Inflammatory macrophage treated with lipopolysaccharide for 1 hour (primary cell): ENCODE results near the gene NOVA2.
A peak's percentile ranks its signal among the peaks of the same experiment; 100 is the strongest.
"Not testable (repeated sequence)": the region's sequence is repeated elsewhere in the genome, so short reads cannot be mapped to it uniquely, and the experiment has no call there.

Source experiments
- DNase-seq, 2 donors: peaks; one replicate each; pipeline ENCODE4 v3.0.0-alpha.2; 2020 to 2022

NOVA2 gene

DNA sequence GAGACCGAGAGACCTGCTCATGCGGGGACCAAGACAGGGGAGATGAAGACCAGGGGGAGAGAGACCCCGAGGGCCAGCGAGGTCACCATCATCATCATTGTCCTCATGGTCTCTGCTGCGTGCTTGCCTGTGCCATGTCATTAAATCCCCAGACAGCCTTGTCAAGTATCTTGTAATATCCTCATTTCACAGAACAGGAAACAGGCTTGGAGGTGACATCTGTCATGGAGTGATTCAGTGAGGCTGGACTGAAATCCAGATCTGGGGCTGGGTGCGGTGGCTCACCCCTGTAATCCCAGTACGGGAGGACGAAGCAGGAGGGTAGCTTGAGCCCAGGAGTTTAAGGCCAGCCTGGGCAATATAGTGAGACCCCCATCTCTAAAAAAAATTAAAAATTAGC lies 53.2 kb downstream of the NOVA2 start:
- DNase-seq = no peak

DNA sequence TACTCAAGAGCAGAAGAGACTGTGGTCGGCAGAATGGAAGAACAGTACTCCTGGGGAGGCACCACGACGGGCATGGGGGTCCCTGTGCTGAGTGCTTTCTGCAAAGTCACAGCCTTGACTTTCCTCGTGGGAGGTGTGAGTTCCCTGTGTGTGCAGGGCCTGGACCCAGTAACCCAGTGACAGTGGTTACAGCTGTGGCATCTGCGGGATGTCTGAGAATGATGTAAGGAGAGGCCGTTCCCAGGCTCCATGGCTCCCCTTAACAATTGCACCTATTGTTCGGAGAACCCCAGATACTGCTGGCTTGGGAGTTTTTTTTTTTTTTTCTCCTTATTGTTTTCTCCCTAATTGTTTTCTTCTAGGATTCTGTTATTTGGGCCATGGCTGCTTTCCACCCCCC lies 54.0 kb downstream of the NOVA2 start:
- no peak for DNase-seq

DNA sequence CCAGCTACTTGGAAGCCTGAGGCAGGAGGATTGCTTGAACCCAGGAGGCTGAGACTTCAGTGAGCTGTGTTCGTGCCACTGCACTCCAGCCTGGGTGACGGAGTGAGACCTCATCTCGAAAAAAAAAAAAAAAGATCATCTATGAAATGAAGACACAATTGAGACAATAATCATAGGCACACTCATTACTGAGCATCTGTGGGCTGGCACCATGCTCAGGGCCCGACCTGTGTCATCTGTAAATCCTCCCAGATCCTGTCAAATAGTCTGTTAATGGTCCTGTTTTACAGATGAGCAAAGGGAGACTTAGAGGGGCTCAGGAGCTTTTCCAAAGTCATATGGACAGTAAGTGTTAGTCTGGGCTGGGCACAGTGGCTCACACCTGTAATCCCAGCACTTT lies 54.9 kb downstream of the NOVA2 start:
- DNase-seq = no peak

DNA sequence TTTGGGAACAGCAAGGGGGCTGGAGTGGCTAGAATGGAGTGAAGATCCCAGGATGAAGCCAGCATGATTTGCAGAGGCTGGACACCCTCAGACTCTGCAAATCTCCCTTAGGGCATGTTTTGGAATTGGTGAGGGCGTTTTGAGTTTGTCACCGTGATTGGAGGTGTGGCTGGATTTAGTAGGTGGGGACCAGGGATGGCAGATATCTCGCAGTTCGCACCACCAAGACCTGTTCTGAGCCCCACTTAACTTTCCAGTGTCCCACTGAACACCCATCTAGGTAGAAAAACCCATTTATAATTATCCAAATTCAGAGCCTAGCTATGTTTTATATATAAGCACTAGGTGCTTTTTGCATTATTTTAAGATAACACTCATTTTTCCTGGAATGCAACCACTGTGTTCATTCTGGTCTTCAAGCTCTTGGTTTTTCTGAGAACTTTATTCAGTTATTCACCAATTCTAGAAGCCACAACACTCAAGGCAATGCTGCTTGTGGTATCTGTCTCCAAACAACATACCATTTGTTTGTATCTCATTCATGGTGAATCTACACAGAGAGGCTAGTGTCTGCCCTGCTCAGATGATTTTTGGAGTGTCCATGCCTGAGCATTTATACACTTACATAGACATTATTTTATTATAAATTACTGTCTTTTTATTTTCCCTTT lies 56.1 kb downstream of the NOVA2 start:
- no peak for DNase-seq

DNA sequence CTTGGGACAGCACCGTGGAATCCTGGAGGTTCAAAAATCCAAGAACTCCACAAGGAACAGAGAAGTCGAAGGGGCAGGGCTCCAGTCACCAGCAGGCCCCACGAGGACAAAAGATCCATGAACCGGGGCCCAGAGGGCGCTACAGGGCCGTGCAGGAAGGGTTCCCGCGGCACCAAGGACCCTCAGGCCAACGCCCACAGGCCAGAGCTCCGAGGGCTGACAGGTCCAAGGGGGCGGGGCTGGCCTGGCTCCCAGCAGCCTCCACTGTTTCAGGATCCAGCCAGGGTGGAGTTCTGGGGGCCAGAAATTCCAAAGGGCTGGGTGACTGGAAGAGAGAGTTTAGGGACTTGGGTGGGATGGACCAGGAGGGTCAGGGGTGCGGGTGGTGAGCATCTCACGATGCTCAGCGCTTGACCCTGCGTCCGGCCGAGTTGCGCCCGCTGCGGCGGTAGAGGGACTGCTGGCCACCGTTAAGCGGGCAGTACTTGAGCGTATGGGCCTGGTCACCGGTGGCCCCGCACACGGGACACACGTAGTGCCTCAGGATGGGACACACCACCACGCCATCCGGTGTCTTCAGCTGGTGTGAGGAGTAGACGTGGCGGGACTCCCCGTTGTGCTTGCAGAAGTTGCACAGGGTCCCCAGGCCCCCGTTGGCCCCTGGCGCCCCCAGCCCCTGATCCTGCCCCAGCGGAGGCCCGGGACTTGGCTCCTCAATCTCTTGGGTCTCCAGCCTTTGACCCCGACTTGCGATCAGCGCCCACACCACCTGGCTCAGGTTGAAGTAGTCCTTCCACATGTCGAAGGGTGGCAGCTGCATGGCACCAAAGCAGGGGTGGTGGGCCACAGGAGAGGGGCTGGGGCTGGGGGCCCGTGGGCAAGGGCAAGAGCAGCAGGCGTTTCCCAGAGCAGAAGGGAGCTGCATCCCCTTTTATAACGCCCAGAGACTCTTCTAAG lies 59.5 kb downstream of the NOVA2 start, which contains the start of gene NANOS2:
TSS of gene NANOS2 (minus strand) at position 905 of the 957 bp plus-strand sequence. CDS start at position 820, 85 bp downstream.
- no peak for DNase-seq

DNA sequence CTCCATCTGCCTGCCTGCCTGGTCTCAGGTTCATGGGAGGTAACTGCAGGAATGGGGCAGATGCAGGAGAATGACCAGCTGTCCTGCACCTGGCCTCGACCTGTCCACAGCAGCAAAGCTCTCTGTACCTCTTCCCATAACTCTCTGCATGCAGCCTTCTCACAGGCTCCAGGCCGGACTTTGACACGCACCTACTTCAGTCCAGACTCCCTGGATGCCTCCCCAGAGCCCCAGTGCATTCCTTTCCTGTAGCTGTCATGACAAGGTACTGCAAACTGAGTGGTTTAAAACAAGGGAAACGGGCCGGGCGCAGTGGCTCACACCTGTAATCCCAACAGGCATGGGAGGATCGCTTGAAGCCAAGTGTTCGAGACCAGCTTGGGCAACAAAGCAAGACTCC lies 62.4 kb downstream of the NOVA2 start:
- no peak for DNase-seq

DNA sequence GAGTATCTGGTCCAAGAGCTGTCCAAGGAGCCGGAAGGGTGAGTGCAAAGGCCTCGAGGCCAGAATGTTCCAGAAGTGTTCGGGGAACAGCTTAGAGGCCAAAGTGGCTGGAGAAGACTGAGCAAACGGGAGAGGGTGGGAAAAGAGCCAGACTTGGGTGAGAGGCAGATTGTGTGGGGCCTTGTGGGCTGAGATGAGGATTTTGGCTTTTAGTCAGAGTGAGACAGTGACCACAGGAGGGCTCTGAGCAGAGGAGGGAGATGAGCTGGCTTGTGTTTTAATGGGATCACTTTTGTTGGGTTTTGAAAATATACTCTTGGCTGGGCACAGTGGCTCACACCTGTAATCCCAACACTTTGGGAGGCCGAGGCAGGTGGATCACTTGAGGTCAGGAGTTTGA lies 64.7 kb downstream of the NOVA2 start:
- DNase-seq = no peak

DNA sequence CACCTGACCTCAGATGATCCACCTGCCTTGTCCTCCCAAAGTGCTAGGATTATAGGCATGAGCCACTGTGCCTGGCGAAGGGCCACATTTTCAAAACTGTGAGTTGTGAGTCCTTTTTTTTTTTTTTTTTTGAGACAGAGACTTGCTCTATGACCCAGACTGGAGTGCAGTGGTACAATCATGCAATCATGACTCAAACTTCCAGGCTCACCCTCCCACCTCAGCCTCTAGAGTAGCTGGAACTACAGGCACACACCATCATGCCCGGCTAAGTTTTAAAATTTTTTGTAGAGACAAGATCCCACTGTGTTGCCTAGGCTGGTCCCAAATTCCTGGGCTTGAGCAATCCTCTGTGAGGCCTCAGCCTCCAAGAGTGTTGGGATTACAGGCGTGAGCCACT lies 67.4 kb downstream of the NOVA2 start:
- peak; percentile 13 to 59 for DNase-seq

DNA sequence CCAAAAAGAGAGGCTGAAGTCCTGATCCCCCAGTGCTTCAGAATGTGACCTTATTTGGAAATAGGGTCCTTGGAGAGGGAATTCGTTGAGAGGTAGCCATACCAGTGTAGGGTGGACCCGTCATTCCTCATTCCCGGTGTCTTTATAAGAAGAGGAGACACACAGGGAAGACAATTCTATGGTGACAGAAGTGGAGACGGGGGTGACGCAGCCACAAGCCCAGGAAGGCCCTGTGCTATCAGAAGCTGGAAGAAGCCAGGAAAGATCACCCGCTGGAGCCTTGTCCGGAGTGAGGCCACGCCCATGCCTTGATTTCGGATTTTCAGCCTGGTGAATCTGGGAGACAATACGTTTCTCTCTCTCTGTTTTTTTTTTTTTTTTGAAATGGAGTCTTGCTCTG lies 68.7 kb downstream of the NOVA2 start:
- DNase-seq = no peak

DNA sequence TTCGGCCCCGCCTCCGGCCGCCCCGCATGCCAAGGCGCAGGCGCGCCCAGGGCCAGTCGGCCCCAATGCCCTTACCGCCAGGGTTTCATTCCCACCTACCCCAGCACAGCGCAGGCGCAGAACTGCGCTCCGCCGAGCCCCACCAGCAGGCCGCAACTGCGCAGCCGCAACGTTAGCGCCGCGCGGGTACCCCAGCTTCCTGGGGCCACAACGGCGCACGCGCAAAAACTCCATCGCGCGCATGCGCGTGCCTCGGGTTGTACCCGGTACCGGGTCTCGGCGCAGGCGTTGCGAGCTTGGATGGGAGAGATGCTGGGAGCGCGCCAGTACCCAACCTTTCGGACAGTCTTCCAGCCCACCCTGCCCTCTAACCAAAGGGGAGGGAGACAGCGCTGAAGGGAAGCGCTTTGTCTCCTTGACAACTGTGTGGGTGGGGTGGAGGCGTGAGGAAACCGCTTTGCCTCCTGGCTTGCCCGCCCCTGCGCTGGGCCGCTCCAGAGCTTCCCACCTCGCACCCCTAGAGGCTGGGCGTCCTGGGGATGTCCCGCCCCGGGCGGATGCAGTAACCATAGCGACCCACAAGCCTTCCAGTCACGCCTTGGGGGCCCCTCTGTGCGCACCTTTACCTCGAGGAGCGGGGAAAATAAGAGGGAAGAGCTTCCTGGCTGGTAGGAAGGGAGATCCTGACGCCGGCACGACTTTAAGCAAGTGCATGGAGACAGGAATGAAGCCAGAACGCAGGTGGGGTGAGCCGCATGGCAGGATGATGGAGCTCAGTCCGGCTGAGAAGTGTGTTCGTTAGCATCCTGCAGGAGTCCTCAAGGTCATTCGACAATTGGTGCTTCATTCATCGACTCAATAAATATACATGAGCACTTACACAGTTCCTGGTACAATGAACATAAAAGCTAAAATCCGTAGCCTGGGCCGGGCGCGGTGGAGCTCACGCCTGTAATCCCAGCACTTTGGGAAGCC lies 70.7 kb downstream of the NOVA2 start:
- DNase-seq = peak; percentile 95 to 100

DNA sequence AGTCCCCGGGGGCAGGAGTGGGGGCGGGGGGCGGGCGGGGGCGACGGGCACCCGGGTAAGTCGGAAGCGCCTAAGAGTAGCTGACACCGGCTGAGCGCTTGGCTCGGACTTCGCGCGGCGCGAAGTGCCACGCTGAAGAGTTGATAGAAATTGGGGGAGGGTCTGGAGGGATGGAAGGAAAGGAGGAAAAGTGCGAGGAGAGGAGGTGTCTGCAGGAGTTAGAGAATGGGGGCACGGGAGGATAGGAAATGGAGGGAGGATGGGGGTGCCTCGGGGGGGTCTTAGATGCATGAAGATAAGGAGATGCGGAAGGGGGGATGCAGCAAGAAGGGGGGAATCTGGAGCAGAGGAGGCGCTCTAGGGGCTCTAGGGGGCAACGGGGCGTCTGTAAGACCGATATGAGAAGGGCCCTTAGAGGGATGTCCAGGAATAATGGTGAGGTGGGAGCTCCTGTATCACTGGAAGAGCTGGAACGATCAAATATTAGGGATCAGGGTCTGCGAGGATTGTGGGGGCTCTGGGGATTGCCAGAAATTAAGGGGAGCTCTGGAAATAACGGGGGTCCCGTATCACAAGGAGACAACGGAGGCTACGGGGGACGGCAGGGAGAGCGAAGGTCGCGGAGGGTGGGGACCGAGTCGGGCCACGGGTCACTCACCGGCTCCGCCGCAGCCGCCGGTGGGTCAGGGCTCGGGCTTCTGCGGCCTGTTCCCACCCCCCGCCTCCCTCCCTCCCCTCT lies 71.6 kb downstream of the NOVA2 start, which contains the start of gene MYPOP:
TSS of gene MYPOP (minus strand) at position 702 of the 739 bp plus-strand sequence. CDS start 840 bp downstream, outside the sequence.
- no peak for DNase-seq

DNA sequence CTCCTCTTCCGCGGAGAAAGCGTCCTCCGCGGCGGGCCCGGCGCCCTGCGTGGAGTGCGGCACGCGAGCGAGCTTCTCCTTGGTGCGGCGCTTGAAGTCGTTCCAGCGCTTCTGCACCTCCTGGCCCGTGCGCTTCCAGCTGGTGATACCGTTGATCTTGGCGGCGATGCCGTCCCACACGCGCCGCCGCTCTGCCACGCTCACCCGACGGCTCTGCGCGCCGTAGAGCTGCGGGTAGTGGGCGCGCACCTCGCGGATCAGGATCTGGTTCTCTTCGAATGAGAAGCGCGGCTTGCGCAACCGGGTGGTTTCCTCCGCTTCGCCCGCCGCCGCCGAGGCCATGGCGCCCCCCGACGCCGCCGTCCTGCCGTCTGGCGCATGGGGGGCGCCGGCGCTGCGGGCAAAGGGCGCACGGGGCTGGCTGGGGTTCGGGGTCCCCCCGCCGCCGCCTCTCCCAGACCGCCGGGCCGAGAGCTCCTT lies 72.2 kb downstream of the NOVA2 start:
- DNase-seq = peak; percentile 53 to 59

DNA sequence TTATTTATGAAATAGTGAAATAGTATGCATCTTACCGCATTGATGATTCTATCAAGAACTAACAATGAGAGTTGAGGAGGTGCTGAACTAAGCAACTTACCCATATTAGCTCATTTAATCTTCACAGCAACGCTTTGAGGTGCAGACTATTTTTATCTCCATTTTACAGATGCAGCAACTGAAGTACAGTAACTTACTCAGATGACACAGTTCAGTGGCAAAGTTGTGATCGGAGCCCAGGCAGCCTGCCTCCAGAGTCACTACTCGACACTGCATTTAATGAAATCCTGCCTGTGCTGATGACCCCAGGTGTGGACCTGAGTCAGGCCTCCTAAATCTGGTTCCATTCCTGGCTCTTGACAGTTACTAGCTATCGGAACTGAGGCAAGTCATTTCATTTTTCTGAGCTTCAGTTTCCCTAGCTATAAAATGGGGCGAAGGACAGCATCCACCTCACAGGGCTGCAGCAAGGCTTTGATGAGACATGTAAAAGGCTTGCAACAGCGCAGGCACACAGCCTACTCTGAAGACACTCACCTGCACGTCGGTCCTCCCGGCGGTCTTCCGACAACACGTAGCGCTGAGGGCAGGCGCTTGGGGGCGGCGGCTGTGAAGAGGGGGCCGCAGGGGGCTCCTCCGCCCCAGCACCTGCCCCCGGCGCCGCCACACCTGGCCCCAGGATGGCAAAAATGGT lies 72.8 kb downstream of the NOVA2 start:
- DNase-seq = no peak

DNA sequence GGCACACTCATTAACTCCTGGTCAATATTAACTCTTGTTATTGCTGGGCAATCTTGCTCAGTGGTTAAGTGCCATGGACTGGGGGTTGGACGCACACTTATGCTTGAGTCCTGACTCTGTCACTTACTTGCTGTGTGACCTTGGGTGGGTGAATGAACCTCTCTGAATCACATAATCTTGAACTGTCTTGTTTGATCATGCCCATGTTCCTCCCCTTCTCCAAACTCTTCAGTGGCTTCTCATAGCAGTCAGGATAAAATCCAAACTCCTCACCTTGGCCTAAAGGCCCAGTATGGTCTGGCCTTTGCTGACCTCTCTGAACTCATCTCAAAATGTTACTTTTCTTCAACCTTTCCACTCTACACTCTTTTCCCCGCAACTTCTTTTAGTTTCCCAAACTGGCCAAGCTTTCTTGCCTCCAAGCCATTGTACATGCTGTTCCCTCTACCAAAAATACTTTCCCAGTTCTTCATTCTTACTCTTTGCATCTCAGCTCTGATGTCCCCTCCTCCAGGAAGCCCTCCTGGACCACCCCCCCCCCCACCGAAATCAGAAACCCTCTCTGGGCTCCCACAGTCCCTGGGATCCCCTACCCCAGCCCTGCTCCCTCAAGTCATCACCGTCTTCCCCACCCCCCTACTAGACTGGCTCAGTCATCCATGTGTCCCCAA lies 73.6 kb downstream of the NOVA2 start:
- no peak for DNase-seq

DNA sequence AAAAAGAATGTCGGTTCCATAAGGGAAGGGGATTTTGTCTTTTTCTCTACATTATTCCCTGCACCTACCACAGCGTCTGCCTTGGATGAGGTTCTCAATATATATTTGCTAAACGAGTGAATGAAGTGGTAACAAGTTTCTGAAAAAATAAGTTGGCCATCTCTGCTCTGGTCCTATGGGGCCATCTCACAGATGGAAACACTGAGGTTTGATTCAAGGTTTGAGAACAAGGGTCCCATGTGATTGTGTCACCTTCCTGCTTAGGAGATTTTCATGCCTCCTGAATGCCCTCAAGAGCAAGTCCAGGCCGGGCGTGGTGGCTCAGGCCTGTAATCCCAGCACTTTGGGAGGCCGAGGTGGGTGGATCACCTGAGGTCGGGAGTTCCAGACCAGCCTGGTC lies 74.4 kb downstream of the NOVA2 start:
- DNase-seq = no peak

DNA sequence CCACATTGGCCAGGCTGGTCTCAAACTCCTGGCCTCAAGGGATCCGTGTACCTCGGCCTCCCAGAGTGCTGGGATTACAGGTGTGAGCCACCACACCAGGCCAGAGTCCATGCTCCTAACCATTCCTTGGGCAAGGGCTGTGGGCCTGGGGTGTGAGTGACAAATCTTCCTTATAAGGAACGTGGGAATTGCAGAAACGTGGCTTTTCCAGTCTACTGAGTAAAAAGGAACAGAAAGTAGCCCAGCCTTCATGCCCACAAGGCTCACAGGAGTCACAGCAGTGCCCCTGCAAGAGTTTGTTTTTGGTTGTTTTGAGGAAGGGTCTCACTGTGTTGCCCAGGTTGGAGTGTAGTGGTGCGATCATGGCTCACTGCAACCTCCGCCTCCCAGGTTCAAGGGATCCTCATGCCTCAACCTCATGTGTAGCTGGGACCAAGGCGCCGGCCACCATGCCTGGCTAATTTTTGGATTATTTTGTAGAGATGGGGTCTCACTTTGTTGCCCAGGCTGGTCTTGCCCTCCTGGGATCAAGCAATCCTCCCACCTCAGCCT lies 76.3 kb downstream of the NOVA2 start:
- peak; percentile 68 to 69 for DNase-seq

DNA sequence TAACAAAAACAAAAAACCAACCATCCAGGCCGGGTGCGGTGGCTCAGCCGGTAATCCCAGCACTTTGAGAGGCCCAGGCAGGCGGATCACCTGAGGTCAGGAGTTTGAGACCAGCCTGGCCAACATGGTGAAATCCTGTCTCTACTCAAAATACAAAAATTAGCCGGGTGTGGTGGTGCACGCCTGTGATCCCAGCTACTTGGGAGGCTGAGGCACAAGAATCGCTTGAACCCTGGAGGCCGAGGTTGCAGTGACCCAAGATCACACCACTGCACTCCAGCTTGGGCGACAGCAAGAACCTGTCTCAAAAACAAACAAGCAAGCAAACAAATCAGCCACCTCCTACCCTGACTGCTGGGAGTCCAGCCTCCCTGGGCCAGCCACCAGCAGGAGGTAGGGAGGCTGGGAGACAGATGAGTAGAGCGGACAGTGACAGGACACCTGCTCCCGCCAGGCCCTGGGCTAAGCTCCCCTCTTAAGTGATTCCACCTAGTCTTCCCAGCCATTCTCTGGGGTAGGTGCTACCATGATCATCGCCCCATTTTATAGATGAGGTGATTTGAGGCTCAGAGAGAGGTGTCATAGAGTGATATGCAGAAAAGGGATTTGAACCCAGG lies 77.6 kb downstream of the NOVA2 start:
- not testable (repeated sequence) for DNase-seq

DNA sequence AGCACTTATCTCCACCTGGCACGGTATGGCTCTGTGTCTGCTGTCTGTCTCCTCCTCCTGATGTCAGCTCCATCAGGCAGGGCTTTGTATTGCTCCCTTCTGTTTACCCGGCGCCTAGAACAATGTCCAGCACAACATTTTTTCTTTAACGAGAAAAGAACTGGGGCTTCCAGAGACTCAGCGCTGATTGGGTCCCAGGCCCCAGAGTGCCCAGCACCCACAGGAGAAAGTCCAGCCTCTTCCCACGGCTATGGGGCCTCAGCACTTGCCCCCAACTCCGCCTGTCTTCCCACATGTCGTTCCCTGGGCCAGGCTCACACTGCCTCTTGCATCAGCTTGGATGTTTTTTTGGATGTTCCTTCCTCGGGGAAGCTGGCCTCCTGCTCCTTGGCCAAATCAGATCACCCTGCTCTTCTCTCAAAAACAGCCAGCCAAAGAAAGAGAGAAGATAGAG lies 78.1 kb downstream of the NOVA2 start:
- DNase-seq = no peak

DNA sequence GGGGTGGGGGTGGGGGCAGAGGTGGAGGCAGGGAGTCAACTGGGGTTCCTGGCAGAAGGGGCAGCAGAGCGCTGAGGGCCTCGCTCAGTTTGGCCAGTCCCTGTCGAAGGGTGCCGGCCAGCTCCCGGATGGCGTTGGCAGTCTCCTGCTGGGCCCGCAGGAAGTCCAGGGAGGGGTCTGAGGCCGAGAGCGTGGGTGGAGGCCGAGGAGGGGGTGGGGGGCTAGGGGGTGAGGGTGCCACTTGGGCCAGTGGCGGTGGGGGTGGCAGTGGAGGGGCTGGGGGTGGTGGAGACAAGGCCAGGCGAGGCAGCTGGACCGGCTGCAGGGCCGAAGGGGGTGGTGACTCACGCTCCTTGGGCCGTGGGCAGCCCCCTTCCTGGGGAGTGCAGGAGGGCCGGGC lies 82.8 kb downstream of the NOVA2 start:
- no peak for DNase-seq
